CD4-positive, alpha-beta T cell treated with Interleukin-17A for 1 hour (primary cell): ENCODE measurements around the gene ARMH2.
"Not testable (repeated sequence)": the region's sequence is repeated elsewhere in the genome, so short reads cannot be mapped to it uniquely, and the experiment has no call there.

Experiments
- DNase-seq: peaks from one replicate; pipeline ENCODE4 v3.0.0-alpha.2; 2020

ARMH2 gene

DNA sequence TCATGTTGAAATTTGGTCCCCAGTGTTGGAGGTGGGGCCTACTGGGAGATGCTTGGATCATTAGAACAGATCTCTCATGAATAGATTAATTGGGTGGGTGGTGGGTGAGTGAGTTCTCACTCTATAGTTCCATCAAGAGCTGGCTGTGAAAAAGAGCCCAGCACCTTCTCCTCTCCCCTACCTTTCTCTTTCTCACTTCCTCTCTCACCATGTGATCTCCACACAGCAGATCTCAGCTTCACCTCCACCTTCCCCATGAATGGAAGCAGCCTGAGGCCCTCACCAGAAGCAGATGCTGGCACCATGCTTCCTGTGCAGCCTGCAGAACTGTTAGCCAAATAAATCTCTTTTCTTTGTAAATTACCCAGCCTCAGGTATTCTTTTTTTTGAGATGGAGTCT is 36.9 kb downstream of the ARMH2 start:
- DNase-seq: no peak

DNA sequence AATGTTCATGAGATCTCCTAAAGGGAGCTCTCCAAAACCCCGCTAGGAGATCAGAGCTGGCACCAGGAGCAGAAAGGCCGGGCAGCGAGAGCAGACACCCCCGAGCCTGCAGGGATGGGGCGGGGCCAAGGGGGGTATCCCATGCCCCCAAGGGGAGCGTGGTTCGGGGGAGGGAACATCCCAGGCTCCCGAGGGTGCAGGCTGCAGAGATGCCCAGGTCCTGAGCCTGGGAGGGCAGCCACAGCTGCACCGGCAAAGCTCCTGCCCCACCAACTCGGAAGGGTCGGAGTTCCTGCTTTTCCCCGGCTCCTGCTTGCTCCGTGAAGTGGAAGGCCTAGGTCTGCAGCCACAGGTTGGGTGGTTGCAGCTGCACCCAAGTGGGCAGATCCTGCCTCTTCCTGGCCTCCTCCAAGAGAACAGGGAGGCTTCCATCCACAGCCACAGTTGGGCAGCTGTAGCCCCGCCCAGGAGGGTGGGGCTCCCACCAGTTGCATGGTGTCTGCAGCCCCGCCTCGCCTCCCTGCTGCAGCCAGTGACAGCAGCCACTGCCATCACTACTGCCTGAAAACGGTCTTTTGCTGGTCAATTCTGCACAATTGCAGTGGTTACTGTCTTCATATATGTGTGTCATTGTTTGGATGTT is 37.4 kb downstream of the ARMH2 start:
- DNase-seq: no peak

DNA sequence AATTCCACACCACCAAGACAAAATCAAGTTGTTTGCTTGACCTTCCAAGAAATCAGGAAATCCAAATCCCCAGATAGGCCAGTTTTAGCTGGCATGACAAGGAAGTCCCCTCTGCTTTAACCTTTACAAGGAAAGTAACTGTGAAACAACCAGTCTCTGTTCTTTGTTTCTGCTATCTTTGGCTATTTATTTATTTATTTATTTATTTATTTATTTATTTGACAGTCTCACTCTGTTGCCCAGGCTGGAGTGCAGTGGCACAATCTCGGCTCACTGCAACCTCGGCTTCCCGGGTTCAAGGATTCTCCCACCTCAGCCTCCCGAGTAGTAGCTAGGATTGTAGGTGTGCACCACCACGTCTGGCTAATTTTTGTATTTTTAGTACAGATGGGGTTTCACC is 38.5 kb downstream of the ARMH2 start:
- DNase-seq: no peak

DNA sequence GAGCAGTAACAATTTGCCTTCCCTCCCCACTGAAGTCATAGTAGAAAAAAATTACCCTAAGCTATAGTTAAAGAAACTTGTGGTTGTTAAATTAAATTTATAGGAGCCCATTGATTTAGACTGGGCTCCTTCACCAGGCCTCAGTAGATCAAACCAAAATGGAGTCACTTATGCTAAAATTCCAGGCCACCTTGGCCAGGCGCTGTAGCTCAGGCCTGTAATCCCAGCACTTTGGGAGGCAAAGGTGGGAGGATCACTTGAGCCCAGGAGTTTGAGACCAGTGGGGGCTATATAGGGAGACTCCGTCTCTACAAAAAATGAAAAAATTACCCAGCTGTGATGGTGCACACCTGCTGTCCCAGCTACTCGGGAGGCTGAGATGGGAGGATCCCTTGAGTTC is 39.0 kb downstream of the ARMH2 start:
- DNase-seq: no peak

DNA sequence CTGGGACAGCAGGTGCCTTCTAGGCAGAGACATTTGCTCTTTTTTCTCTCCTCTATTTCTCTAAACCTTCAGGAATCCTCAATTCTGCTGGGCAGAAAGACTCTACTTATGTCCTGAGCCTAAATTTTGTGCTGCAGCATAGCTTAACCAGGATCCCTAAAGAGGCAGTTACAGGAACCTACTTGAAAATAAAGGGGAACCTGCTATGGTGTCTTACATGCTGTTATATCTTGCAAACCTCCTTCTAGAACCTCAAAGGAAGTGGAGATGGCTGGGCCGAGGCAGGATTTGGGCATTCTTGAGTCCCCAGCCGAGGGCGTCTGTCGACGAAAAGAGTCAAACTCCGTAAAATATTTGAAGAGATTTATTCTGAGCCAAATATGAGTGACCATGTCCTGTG is 41.1 kb downstream of the ARMH2 start:
- DNase-seq: no peak

DNA sequence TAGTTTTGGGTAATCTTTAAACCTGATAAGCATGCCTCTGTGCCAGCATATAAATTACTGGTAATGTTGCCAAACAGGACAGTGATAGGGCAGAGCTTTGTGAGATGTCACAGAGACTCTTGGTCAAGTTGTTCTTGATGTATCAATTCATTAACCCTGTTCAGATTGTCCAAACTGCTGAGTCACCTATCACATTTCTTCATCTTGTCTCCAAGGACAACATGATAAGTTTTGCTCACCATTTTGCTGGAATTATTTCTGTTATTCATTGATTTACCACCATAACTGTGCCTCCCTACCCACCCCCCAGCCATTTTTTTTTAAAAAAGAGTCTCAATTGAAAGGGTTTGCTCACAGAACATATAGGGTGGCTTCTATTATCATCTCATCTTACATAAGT is 43.4 kb downstream of the ARMH2 start:
- DNase-seq: no peak

DNA sequence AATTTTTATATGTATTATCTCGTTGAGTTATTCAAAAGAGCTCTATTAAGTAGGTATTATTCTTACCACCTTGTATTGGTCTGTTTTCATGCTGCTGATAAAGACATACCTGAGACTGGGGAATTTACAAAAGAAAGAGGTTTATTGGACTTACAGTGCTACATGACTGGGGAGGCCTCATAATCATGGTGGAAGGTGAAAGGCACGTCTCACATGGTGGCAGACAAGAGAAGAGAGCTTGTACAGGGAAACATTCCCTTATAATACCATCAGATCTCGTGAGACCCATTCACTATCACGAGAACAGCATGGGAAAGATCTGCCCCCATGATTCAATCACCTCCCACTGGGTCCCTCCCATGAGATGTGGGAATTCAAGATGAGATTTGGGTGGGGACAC is 44.3 kb downstream of the ARMH2 start:
- DNase-seq: not testable (repeated sequence)

DNA sequence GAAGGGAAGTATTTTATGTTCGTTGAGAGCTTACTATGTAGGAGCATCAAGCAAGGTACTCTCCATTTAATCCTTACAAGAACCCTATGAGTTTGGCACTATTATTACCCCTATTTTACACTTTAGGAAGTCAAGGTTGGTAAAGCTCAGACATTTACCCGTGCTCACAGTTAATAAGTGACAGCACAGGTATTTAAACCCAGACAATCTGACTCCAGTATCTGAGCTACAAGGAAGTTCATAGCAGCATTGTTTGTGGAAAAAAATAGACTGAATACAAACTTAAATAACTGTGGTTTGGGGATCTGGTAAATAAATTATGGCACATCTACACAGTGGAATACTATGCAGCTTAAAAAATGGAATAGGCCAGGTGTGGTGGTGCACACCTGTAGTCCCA is 45.2 kb downstream of the ARMH2 start:
- no peak for DNase-seq

DNA sequence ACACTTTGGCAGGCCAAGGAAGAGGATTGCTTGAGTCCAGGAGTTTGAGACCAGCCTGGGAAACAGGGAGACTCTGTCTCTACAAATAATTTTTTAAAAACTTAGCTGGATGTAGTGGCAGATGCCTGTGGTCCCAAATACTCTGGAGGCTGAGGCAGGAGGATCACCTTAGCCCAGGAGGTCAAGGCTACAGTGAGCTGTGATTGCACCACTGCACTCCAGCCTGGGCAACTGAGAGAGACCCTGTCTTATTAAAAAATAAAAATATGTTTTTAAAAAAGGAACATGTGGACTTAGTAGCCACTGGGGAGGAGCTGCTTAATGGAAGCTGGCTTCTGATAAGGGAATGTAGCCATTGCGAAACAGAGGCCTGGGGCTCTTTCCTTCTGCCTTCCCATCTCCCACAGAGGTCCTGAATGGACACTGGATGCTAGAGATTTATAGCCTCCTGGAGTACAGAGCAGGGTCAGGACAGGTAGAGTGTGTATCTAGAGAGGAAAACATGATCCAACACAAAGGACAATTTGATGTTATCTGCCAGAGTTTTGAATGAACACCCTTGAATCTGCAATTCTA is 45.7 kb downstream of the ARMH2 start:
- no peak for DNase-seq

DNA sequence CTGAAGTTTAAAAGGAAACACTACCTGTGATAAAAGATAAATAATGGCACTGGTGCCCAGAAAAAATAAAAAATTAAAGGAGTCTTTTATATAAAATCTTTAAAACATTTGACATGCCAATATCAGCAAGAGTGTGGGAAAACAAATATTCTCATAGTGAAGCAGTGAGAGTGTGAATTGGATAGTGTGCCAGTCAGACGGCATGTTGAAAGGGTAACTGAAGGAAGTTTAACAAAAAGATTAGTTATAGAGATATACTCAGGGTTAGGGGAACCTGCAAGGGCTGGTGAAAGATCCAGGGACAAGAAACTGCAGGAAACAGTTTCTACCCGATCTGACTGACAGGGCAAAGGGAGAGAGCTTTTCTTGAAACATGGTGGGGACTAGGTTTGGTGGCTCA is 46.2 kb downstream of the ARMH2 start:
- no peak for DNase-seq

DNA sequence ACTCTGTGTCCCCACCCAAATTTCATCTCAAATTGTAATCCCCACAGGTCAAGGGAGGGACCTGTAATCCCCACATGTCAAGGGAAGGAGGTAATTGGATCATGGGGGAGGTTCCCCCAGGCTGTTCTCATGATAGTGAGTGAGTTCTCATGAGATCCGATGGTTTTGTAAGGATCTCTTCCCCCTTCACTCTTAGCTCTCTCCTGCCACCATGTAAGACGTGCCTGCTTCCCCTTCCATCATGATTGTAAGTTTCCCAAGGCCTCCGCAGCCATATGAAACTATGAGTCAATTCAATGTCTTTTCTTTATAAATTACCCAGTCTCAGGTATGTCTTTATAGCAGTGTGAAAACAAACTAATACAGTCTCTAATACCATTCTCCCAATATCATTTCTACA is 47.8 kb downstream of the ARMH2 start:
- not testable (repeated sequence) for DNase-seq

DNA sequence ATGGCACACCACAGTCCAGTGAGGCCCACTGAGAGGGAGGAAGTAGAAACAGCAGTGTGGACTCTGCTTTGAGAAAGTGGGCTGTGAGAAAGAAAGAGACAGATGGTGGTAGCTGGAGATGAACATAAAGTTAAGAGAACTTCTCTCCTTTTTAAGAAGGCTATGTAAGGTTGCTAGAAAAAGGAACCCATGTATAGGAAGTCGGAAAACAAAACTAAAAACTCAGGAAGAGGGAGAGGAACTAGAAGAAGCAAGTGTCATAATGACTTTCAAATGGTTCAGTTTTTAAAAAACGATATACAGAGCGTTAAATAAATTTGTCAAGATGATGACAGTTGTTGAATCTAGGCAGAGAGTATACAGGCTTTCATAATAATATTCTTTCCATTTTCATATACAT is 49.4 kb downstream of the ARMH2 start:
- no peak for DNase-seq
